ENCODE data around the gene YY2. TPM values are rescaled to one million over a fixed set of nuclear protein-coding genes. Genes with fewer than 3 reads are reported as not detected.

Gene YY2
- total and polyA plus RNA-seq, 9 donors = 1.1 to 3.1 (median 2.4) TPM

DNA sequence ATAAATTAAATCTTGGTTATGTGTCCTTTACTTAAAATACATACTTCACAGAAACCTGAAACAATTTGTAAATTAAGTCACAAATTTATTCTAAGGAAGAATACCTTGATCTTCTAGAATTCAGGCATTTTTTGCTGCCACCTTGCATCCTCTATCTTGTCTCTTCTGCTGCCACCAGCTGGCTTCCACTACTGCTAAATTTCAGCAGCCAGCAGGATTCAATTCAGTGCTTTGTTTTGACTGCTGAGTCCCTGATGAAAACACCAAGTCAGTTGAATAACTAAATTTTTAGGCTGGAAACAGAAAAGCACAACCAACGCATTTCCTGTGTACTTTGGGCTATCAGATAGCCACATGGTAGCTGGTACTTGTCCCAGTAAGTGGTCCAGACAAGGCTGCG, 18.7 kb upstream of the YY2 start:
- H3K4me3 ChIP-seq = no peak overlapping the region
- DNase-seq = no peak
- H3K4me1 ChIP-seq (ENCODE audit: insufficient read depth) = no peaks in the 10 kb centered on the region
- H3K36me3 ChIP-seq = no peaks in the 10 kb centered on the region
- WGBS, 3 donors = 24 to 45% (median 29%) methylated on average over 2 of the region's 2 CpGs
- intact Hi-C loops (cut with DNase I) = no loop called here
- no peak overlapping the region for H3K27ac ChIP-seq
- TF ChIP-seq EP300 (IDR thresholded peaks at IDR 0.05) (no peak), CTCF (IDR thresholded peaks at IDR 0.05) (no peak), POLR2A (IDR thresholded peaks at IDR 0.05) (no peak)
- H3K27me3 ChIP-seq = no peaks in the 10 kb centered on the region
- H3K9me3 ChIP-seq = no peaks in the 10 kb centered on the region

DNA sequence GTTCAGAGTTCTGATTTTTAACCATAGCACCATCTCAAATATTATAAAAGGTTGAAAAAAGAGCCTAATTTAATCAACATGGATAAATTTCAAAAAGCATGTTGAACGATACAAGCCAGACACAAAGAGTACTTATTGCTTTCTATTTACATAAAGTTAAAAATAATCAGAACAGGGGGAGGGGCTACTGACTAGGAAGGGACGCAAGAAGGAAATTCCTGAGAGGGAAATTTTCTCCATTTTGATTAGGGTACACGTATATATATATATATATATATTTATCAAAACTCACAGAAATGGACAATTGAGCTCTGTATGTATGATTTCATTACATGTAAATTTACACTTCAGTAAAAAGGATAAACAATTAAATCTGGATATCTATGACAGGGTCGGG, 16.9 kb upstream of the YY2 start:
- no peaks in the 10 kb centered on the region for H3K9me3 ChIP-seq
- H3K27me3 ChIP-seq = no peaks in the 10 kb centered on the region
- intact Hi-C loops (cut with DNase I) = no loop called here
- TF ChIP-seq POLR2A (IDR thresholded peaks at IDR 0.05) (no peak), EP300 (IDR thresholded peaks at IDR 0.05) (no peak), CTCF (IDR thresholded peaks at IDR 0.05) (no peak)
- peak overlapping the region in 1 of 2 donors; percentile 58 for H3K27ac ChIP-seq
- peak overlapping the region; percentile 49 for H3K4me3 ChIP-seq
- 29 to 37% (median 30%) methylated on average over 4 of the region's 4 CpGs for WGBS, 3 donors
- DNase-seq = no peak
- no peaks in the 10 kb centered on the region for H3K36me3 ChIP-seq
- H3K4me1 ChIP-seq (ENCODE audit: insufficient read depth) = no peaks in the 10 kb centered on the region

- H3K27me3 ChIP-seq = no peaks in the 10 kb centered on the region
- intact Hi-C loops (cut with DNase I) = no loop called here
- WGBS, 3 donors = 27 to 35% (median 34%) methylated on average over 61 of the region's 61 CpGs
Measured at GRCh38 chrX:21839334-21840192, 16.2 kb upstream of the YY2 start, which contains the start of gene MBTPS2. MBTPS2 (plus strand) TSS chrX:21839617; CDS start chrX:21839735, 118 bp downstream.

GRCh38 chrX:21840193-21840545, 15.6 kb upstream of the YY2 start:
- no peak for DNase-seq
- no peaks in the 10 kb centered on the region for H3K4me1 ChIP-seq (ENCODE audit: insufficient read depth)
- no peak for TF ChIP-seq CTCF (IDR thresholded peaks at IDR 0.05)
- TF ChIP-seq POLR2A (IDR thresholded peaks at IDR 0.05) = no peak
- TF ChIP-seq EP300 (IDR thresholded peaks at IDR 0.05) = no peak
- H3K27ac ChIP-seq = peak overlapping the region in 1 of 2 donors; percentile 58
- 28 to 41% (median 28%) methylated on average over 6 of the region's 6 CpGs for WGBS, 3 donors
- H3K27me3 ChIP-seq = no peaks in the 10 kb centered on the region
- no peaks in the 10 kb centered on the region for H3K9me3 ChIP-seq
- intact Hi-C loops (cut with DNase I) = no loop called here
- no peaks in the 10 kb centered on the region for H3K36me3 ChIP-seq
- peak overlapping the region; percentile 49 for H3K4me3 ChIP-seq

More at GRCh38 chrX:21839334-21840192, 16.2 kb upstream of the YY2 start, which contains the start of gene MBTPS2:
- H3K27ac ChIP-seq = peak within 1 kb of the TSS; percentile 36 to 58
- peak; percentile 80 to 89 (median 87) for DNase-seq
- H3K4me1 ChIP-seq (ENCODE audit: insufficient read depth) = no peaks in the 10 kb centered on the region
- no peaks in the 10 kb centered on the region for H3K9me3 ChIP-seq
- H3K4me3 ChIP-seq = peak within 1 kb of the TSS; percentile 49
- TF ChIP-seq CTCF (IDR thresholded peaks at IDR 0.05) (peak in 1 of 3 donors; percentile 5), POLR2A (IDR thresholded peaks at IDR 0.05) (peak; percentile 51), EP300 (IDR thresholded peaks at IDR 0.05) (no peak)
- H3K36me3 ChIP-seq = no peaks in the 10 kb centered on the region

Data from ovary (tissue), 9 donors.